DND-41 (cell line): Measurements from ENCODE around the gene ARHGAP26.

ENCODE experiments used
- CTCF ChIP-seq: IDR thresholded peaks from 2 replicates; pipeline ENCODE4 v1.5.1; 2012; ENCODE audit warnings: borderline replicate concordance, low read length, moderate library complexity, mild to moderate bottlenecking; ENCODE audit not compliant: poor library complexity, severe bottlenecking; ENCODE audit errors: extremely low read depth
- EZH2 ChIP-seq: IDR thresholded peaks from 3 replicates; pipeline ENCODE4 v1.6.1; 2012; ENCODE audit warnings: borderline replicate concordance, low read depth, mild to moderate bottlenecking, moderate library complexity, low read length, inconsistent platforms; ENCODE audit not compliant: severe bottlenecking

- TF ChIP-seq EZH2 = no peak
- no peak for TF ChIP-seq CTCF
Observed at GRCh38 chr5:143274952-143275351, 504.8 kb downstream of the ARHGAP26 start.
